ENCODE results near the gene ABCC11.

The ABCC11 gene

DNA sequence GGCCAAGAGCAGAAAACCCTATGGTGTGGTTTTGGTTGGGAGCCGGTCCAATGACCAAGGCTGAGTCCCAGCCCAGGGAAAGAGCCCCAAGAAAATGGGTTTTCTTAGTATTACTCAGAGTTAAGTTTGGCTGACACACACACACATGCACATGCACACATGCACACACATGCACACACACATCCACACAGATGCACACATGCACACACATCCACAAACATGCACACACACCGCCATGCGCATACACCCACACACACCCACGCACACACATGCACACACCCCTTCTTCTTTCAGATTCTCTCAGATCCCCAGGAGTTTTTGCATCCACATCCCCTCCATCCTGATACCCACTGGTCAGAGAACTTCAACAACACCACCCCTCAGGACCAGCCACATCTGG is 100.6 kb downstream of the ABCC11 start:
- TF ChIP-seq, protein P1, sequence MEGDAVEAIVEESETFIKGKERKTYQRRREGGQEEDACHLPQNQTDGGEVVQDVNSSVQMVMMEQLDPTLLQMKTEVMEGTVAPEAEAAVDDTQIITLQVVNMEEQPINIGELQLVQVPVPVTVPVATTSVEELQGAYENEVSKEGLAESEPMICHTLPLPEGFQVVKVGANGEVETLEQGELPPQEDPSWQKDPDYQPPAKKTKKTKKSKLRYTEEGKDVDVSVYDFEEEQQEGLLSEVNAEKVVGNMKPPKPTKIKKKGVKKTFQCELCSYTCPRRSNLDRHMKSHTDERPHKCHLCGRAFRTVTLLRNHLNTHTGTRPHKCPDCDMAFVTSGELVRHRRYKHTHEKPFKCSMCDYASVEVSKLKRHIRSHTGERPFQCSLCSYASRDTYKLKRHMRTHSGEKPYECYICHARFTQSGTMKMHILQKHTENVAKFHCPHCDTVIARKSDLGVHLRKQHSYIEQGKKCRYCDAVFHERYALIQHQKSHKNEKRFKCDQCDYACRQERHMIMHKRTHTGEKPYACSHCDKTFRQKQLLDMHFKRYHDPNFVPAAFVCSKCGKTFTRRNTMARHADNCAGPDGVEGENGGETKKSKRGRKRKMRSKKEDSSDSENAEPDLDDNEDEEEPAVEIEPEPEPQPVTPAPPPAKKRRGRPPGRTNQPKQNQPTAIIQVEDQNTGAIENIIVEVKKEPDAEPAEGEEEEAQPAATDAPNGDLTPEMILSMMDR (IDR thresholded peaks at IDR 0.05; ENCODE audit: insufficient read depth, low read depth, low read length, missing control alignments): no peak
- no peak overlapping the region for H3K4me3 ChIP-seq (ENCODE audit: low read depth, low read length)
- DNase-seq (ENCODE audit: low read depth): no peak

DNA sequence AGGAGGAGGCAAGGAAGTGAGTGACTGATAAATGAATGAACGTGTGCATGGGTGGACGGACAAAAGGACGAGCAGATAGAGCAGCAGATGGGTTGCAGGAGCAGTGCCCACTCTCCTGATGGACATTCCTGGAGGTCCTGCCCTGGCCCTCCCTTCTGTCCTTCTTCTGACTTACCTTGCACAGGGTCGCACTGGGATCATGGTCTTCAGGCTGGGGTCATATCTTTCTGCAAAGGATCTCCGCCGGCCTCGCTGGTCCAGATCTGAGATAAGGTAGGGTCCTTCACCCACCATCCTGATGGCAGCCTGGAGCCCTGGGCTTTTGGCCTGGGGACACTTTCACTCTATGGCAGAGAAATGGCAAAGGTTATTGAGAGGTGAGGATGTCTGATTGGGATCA is 101.2 kb downstream of the ABCC11 start:
- TF ChIP-seq, protein P1 (IDR thresholded peaks at IDR 0.05; ENCODE audit: insufficient read depth, low read depth, low read length, missing control alignments): no peak

DNA sequence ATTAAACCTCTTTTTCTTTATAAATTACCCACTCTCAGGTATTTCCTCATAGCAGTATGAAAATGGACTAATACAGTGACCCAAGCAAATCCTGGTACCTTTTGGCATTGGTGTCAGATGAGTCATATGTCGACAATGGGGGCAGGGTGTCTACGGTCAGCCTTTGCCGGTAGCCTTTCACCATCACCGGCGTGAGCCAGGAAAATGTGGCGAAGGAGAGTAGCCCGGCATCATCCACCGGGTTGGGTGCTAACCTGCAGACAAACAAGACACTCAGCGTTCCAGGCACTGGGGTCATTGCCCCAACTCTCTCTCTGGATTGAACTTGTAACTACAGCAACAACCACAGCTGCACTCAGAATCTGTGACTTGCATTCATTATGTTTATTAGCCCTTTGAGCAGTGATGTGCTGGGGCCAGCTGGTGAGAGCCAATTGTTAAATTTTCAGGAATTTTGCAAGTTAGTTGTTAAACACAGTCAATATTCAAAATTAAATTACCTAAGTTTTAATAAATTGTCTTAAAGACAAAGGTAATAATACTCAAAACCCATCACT is 103.4 kb downstream of the ABCC11 start:
- H3K4me3 ChIP-seq (ENCODE audit: low read depth, low read length): no peak overlapping the region
- TF ChIP-seq, protein P1 (IDR thresholded peaks at IDR 0.05; ENCODE audit: insufficient read depth, low read depth, low read length, missing control alignments): no peak
- DNase-seq (ENCODE audit: low read depth): no peak

More for the DNA sequence above, 101.2 kb downstream of the ABCC11 start:
- no peak overlapping the region for H3K4me3 ChIP-seq (ENCODE audit: low read depth, low read length)
- DNase-seq (ENCODE audit: low read depth): no peak

DNA sequence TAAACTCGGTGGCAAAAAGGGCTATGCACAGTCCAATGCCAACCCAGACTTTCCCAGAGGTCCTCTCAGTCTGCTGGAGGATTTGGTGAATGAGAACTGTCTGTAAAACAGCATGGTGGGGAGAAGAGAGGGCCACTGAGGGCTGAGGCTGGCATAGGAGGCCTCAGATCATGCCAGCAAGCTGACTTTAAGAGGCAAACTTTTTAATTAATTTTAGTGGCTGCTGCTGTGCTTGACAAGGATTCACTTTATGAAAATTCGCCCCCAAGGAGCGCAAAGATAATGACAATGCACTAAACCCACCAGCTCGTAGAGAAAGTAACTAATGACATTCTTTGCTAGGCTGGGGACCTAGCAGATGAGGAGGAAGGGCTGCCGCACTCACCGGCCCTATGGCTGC is 106.5 kb downstream of the ABCC11 start:
- TF ChIP-seq, protein P1 (IDR thresholded peaks at IDR 0.05; ENCODE audit: insufficient read depth, low read depth, low read length, missing control alignments): no peak
- no peak for DNase-seq (ENCODE audit: low read depth)
- H3K4me3 ChIP-seq (ENCODE audit: low read depth, low read length): no peak overlapping the region

DNA sequence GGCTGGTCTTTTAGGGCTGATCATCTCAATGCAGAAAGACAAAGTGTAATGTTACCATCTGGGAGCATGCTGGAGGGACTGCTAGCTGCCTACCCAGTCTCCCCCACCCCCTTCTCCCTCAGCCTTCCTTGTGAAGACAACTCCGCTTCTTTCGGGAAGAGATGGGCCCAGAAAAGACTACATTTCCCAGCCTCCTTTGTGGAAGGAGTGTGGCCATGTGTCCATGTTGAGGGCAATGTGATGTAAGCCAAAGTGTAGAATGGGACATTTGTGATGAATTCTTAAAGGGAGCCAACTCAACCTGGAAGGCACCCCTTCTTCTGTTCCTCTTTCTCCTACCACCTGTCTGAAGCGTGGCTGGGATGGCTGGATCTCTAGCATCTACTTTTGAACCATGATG is 107.8 kb downstream of the ABCC11 start:
- H3K4me3 ChIP-seq (ENCODE audit: low read depth, low read length): no peak overlapping the region
- TF ChIP-seq, protein P1 (IDR thresholded peaks at IDR 0.05; ENCODE audit: insufficient read depth, low read depth, low read length, missing control alignments): no peak
- DNase-seq (ENCODE audit: low read depth): no peak

DNA sequence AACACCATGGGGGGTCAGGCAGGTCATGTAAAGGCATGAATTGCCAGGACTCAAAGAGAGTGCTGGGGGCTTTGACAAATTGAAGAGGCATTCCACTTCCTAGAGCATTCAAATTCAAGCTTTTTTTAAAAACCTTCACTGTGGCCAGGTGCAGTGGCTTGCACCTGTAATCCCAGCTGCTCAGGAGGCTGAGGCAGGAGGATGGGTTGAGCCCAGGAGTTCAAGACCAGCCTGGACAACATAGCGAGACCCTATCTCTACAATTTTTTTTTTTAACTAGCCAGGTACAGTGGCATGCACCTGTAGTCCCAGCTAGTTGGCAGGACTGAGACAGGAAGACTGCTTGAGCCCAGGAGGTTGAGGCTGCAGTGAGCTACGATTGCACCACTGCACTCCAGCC is 108.8 kb downstream of the ABCC11 start:
- DNase-seq (ENCODE audit: low read depth): no peak
- no peak overlapping the region for H3K4me3 ChIP-seq (ENCODE audit: low read depth, low read length)
- TF ChIP-seq, protein P1 (IDR thresholded peaks at IDR 0.05; ENCODE audit: insufficient read depth, low read depth, low read length, missing control alignments): no peak

DNA sequence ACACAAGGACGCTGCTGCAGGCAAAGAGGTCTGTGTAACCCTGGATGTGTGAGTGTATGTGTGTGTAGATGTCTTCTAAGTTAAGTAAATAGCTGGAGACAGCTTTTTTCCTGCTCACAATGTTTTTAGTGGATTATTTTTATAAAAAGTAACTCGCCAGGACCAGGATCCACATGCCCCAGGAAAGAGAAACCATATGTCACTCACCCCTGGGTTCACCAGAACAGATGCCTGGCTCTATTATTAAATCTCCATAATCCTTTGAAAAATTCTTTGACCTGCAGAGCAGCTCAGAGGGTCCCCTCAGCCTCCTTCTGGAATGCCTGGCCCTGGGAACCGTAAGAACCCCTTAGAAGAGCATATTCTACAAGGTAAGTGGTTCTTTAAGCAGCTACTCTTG is 109.5 kb downstream of the ABCC11 start:
- DNase-seq (ENCODE audit: low read depth): no peak
- H3K4me3 ChIP-seq (ENCODE audit: low read depth, low read length): no peak overlapping the region
- TF ChIP-seq, protein P1 (IDR thresholded peaks at IDR 0.05; ENCODE audit: insufficient read depth, low read depth, low read length, missing control alignments): no peak

All from GM12865 (cell line).